Retinal pigment epithelial cell (primary cell): ENCODE results near the gene THOC7.

Experiments
- DNase-seq: peaks from one replicate; pipeline ENCODE4 v3.0.0-alpha.2; 2010; ENCODE audit warnings: low read depth
- H3K4me3 ChIP-seq: 2 replicates; pipeline ENCODE4 v1.5.1; 2011; ENCODE audit warnings: mild to moderate bottlenecking, low read length, control low read depth, moderate library complexity
- CTCF ChIP-seq: conservative IDR thresholded peaks from 2 replicates; pipeline ENCODE4 v1.5.1; 2011; ENCODE audit warnings: low read depth, low read length, control low read depth, inconsistent platforms

THOC7 gene

GRCh38 chr3:63817225-63817624, 46.4 kb downstream of the THOC7 start:
- TF ChIP-seq CTCF = no peak
- H3K4me3 ChIP-seq = no peak overlapping the region
- DNase-seq = no peak

- H3K4me3 ChIP-seq = no peak overlapping the region
- DNase-seq = no peak
- no peak for TF ChIP-seq CTCF
These were observed 49.4 kb downstream of the THOC7 start for GRCh38 chr3:63814237-63814636.

- no peak for TF ChIP-seq CTCF
- no peak overlapping the region for H3K4me3 ChIP-seq
- DNase-seq = no peak
These were observed 54.0 kb downstream of the THOC7 start for GRCh38 chr3:63809607-63810006.

GRCh38 chr3:63808633-63809032, 55.0 kb downstream of the THOC7 start:
- no peak for TF ChIP-seq CTCF
- no peak overlapping the region for H3K4me3 ChIP-seq
- DNase-seq = no peak

GRCh38 chr3:63807961-63808565, 55.5 kb downstream of the THOC7 start:
- no peak for DNase-seq
- no peak overlapping the region for H3K4me3 ChIP-seq
- TF ChIP-seq CTCF = no peak

GRCh38 chr3:63803911-63804310, 59.7 kb downstream of the THOC7 start:
- H3K4me3 ChIP-seq = no peak overlapping the region
- no peak for TF ChIP-seq CTCF
- no peak for DNase-seq

- H3K4me3 ChIP-seq = no peak overlapping the region
- no peak for TF ChIP-seq CTCF
- DNase-seq = no peak
These were observed 63.5 kb downstream of the THOC7 start for GRCh38 chr3:63800097-63800496.
